Measurements from ENCODE around the gene LUZP4.

LUZP4 gene

DNA sequence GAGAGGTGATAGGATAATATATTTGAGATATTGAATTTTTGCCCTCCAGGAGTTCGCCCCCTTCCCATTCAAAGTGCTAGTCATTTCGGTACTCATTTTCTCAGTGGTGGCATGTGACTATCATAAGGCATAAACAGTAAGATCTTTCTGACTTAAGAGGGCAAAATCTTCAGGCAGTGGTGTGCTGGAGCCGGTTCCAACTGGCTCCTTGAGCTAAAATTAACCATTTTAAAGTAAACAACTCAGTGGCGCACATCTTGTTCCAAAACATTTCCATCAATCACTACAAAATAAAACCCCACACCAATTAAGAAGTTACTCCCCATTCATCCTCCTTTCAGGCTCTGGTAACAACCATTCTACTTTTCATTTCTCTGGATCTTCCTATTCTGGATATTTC is 43.3 kb downstream of the LUZP4 start:
- TF ChIP-seq, protein P1, sequence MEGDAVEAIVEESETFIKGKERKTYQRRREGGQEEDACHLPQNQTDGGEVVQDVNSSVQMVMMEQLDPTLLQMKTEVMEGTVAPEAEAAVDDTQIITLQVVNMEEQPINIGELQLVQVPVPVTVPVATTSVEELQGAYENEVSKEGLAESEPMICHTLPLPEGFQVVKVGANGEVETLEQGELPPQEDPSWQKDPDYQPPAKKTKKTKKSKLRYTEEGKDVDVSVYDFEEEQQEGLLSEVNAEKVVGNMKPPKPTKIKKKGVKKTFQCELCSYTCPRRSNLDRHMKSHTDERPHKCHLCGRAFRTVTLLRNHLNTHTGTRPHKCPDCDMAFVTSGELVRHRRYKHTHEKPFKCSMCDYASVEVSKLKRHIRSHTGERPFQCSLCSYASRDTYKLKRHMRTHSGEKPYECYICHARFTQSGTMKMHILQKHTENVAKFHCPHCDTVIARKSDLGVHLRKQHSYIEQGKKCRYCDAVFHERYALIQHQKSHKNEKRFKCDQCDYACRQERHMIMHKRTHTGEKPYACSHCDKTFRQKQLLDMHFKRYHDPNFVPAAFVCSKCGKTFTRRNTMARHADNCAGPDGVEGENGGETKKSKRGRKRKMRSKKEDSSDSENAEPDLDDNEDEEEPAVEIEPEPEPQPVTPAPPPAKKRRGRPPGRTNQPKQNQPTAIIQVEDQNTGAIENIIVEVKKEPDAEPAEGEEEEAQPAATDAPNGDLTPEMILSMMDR (IDR thresholded peaks at IDR 0.05; ENCODE audit: insufficient read depth, low read depth, low read length, missing control alignments) = no peak
- no peak overlapping the region for H3K4me3 ChIP-seq (ENCODE audit: low read depth, low read length)
- no peak for DNase-seq (ENCODE audit: low read depth)

DNA sequence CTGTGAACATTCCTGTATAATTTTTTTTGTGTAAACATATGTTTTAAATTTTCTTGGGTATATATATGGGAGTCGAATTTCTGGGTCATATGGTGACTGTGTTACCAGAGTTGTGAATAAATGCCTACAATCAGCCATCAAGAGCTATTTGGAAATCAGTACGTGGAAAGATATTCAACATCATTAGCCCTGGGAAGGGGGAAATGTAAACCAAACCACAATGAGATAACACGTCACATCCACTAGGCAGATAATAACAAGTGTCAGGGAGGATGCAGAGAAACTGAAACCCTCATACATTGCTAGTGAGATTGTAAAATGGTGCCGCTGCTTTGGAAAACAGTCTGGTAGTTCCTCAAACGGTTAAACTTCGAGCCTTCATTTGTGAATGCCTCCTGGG is 43.9 kb downstream of the LUZP4 start:
- TF ChIP-seq, protein P1 (IDR thresholded peaks at IDR 0.05; ENCODE audit: insufficient read depth, low read depth, low read length, missing control alignments) = no peak
- no peak for DNase-seq (ENCODE audit: low read depth)
- no peak overlapping the region for H3K4me3 ChIP-seq (ENCODE audit: low read depth, low read length)

DNA sequence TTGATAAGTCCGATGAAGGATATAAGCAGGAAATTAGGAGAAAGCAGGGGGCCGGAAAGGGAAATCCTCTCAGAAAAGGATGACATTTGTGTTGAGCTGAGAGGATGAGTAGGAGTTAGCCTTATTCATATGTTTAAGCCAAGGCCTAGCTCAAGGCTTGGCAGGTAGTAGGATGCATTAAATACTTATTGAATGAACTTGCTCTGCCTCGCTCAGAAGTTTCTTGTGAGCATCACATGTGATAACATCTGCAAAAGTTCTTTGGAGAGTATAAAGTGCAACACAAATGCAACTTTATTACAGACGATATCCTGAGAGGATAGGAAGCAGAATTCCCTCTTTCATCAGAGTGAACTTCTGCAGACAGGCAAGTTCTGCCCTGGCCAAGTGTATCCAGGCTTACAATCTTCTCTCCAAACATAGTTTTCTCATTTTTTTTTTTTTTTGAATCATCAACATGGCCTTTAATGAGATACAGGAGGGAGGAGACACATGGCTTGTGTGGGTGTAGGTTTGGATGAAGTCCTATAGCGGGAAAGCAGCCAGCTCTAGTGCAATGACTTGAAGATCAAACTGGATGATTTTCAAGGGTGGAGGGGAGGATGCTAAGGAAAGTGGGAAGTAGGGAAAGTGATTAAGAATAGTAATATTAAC is 48.1 kb downstream of the LUZP4 start:
- no peak for DNase-seq (ENCODE audit: low read depth)
- no peak overlapping the region for H3K4me3 ChIP-seq (ENCODE audit: low read depth, low read length)
- TF ChIP-seq, protein P1 (IDR thresholded peaks at IDR 0.05; ENCODE audit: insufficient read depth, low read depth, low read length, missing control alignments) = no peak

DNA sequence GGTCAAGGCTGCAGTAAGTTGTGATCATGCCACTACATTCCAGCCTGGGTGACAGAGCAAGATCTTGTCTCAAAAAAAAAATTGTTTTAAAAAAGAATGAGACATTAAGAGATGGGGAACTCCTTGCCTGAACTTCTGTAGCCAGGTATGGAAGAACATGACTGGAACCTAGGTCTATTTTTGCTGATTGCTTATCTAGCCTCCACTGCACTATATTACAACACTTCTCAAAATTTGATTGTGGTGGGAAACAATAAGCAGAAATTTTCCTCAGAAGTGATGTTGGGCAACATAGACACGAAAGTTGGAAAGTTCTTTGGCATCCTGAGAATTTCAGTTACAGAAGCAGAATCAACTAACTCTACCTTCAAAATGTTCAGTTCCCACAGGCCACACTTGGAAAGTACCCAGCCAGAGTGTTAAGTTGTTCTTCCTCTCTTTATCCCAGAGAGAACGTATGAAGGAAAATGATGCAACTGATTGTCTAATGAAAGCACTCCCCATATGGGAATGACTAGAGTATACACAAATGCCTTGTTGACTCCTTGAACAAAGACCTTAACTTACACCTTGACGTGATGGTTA is 50.0 kb downstream of the LUZP4 start:
- H3K4me3 ChIP-seq (ENCODE audit: low read depth, low read length) = no peak overlapping the region
- no peak for DNase-seq (ENCODE audit: low read depth)
- TF ChIP-seq, protein P1 (IDR thresholded peaks at IDR 0.05; ENCODE audit: insufficient read depth, low read depth, low read length, missing control alignments) = no peak

DNA sequence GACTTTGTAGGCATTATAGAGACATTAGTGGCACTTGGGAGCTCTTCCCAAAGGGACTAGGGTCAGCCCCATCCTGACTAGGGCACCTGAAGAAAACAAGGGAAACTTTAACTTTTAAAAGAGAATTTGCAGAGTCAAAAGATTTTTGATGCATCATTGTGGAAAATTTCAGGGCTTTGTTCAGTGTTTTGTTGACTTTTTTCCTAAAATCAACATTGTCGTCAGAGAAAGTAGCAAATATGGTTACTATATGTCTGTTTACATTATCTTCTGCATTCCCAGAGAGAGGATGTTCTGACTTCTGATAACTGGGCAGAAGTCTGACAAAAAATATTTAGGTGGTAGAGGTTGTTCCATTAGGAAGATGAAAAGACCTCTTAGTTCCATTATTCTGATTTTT is 51.9 kb downstream of the LUZP4 start:
- H3K4me3 ChIP-seq (ENCODE audit: low read depth, low read length) = no peak overlapping the region
- TF ChIP-seq, protein P1 (IDR thresholded peaks at IDR 0.05; ENCODE audit: insufficient read depth, low read depth, low read length, missing control alignments) = no peak
- DNase-seq (ENCODE audit: low read depth) = no peak

DNA sequence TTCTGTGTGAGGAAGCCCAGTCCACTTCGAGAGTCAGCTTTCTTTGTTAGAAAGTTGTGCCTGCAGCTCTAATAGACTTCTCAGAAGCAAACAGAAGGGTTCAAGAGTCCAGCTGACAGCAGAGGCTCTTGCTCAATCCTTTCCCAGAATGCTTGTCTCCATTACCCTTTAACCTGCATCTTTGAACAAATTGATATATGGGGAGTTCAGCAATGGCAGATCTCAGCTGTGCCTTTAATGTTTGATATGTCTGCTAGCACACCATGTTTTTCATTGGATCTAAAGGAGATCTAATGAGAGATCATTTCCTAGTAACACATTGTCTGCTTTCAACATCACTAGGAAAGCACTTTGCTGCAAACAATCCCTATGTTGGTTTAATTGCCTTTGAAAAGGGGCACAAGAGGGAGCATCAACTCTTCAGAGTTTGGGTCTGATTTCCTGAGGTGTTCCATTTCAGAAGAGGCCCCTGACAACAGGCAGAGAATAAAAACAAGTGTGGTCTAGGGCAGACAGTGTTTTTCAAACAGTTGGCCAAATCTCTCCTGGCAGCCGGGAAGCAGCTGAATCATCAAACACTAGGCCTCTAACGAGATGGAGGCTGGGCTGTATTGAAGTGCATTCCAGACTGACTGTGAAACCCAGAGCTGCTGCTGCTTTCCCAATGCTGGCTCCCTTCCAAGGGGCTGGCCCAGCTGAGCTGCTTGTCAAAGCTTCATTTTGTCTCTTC is 55.5 kb downstream of the LUZP4 start:
- no peak for DNase-seq (ENCODE audit: low read depth)
- TF ChIP-seq, protein P1 (IDR thresholded peaks at IDR 0.05; ENCODE audit: insufficient read depth, low read depth, low read length, missing control alignments) = no peak
- H3K4me3 ChIP-seq (ENCODE audit: low read depth, low read length) = no peak overlapping the region
